Hindlimb muscle (tissue), 1 donor: ENCODE results near the gene CIAPIN1. TPM values are rescaled to one million over a fixed set of nuclear protein-coding genes. Genes with fewer than 3 reads are reported as not detected.

Experiments
- DNase-seq: peaks from one replicate; pipeline ENCODE4 v3.0.0-alpha.2; 2013
- polyA plus RNA-seq: library from polyadenylated mRNA; unstranded; fragments of 120-200 nt; gene quantifications from one replicate; pipeline ENCODE4 v1.2.1, GENCODE V29; 2013; ENCODE audit not compliant: insufficient read length

CIAPIN1 gene
- 55.8 TPM for polyA plus RNA-seq

GRCh38 chr16:57447186-57447962 lies at the start of gene CIAPIN1, which contains the start of gene COQ9:
TSS of gene CIAPIN1 (minus strand) at chr16:57447385. CDS start at chr16:57440928, 6,457 bp downstream.
TSS of gene COQ9 (plus strand) at chr16:57447479. CDS start at chr16:57447506, 27 bp downstream.
- DNase-seq = peak; percentile 97

DNA sequence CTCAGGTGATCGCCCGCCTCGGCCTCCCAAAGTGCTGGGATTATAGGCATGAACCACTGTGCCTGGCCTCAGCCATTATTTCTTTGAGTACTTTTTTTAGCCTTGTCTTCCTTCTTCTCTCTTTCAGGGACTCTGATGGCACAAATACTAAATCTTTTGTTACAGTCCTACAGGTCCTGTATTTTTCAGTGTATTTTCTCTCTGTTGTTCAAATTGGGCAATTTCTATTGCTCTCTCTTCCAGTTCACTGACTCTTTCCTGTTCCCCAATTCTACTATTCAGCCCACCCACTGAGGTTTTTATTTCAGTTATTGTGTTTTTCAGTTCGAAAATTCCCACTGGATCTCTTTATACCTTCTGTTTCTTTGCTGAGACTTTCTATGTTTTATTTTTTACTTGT lies 46.6 kb upstream of the CIAPIN1 start:
- DNase-seq = no peak

- DNase-seq = no peak
Observed at GRCh38 chr16:57489229-57489628, 42.0 kb upstream of the CIAPIN1 start.

GRCh38 chr16:57486858-57487834 lies 40.0 kb upstream of the CIAPIN1 start:
- no peak for DNase-seq

- peak; percentile 71 for DNase-seq
Observed at GRCh38 chr16:57485916-57486857, 39.0 kb upstream of the CIAPIN1 start, which contains the start of gene DOK4. TSS of gene DOK4 (minus strand) at chr16:57486493. CDS start at chr16:57479507, 6,986 bp downstream.

DNA sequence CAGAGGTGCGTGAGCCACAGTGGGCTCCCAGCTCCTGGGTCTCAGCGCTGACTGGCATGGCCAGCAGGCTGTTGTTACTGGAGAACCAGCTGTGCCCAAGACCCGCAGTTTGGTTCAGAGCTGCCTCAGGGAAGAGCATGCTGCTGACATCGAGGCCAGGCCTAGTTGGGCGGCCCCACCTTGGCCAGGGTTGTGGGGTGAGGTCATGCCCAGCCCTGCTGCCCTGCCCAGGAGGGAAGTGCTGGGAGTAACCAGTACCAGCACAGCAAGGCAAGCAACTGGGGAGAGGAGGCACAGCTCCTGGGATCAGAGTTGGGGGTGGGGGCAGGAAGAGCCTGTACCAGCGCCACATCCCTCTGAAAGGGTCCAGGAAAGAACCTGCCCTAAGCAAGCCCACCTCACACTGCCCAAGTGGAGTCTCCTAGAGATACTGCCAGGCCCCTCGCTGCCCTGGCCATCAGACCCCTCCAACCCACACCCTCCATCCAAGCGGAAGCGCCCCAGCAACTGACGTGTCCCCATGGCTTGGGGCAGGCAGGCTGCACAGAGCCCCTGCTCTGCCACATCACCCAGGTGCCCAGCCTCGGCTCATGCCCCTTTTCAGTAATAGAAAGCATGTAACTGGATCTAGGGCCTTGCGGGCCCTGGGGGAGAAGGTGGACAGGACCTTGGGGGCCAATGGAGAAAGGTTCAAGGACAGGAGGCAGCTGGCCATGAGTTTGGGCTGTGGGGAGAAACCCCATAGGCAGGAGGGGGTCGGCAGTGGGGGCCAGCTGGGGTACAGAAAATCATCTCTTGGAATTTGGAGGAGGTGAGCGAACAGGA lies 38.1 kb upstream of the CIAPIN1 start:
- no peak for DNase-seq

GRCh38 chr16:57484515-57485005 lies 37.4 kb upstream of the CIAPIN1 start:
- DNase-seq = no peak

DNA sequence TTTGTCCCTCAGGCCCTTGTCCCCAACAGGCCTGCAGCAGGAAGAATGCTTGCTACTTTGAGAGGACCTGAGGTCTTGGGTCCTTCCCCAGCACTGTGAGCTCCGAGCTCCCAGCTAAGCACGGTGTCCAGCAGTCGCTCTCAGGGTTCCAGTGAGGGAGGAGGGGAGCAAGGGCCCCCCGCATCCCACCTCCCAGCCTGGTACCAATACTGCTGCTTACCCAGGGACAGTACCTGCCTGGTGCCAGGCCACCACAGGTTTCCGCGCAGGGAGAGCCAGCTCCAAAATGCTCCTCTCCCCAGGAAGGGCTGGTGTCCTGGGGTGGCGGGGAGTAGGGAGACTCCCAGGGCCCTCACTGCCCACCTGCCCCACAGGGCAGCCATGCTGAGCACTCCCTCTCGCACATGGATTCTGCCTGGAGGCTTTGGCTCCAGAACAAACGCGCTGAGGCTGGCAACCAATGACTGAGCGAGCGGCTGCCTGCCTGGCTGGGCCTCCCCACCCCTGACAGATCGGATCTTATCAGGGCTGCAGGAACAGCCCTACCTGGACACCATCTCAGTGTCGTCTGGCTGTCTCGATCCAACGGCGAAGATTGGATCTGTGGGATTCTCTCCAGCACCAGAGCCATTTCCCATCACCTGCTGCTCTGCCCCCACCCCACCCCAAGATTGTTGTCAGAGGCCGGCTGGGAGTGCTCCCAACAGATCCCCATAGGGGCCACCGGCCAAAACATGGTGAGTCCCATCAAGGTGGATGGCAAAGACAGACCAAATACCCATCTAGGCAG lies 36.7 kb upstream of the CIAPIN1 start:
- DNase-seq = no peak

GRCh38 chr16:57482845-57483545 lies 35.8 kb upstream of the CIAPIN1 start:
- no peak for DNase-seq

DNA sequence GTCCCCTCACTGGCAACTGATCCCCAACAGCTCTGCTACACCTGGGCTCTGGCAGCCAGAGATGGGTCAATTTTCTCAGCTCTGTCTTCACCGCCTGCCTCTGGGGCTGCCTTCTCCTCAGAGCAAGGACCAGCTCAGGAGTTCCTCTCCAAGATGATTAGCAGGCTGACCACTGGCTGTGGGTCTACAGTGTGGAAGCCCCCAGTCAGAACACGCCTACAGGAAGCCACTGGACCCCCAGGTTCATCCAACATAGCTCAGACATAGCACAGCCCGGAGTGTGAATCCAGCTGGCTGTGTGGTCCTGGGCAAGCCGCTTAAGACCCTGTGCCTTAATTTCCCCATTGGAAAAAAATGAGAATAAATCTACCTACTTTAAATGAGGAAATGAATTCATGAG lies 34.2 kb upstream of the CIAPIN1 start:
- DNase-seq = no peak

- no peak for DNase-seq
Observed at GRCh38 chr16:57480754-57481230, 33.6 kb upstream of the CIAPIN1 start.

GRCh38 chr16:57479976-57480753 lies 33.0 kb upstream of the CIAPIN1 start:
- DNase-seq = no peak

DNA sequence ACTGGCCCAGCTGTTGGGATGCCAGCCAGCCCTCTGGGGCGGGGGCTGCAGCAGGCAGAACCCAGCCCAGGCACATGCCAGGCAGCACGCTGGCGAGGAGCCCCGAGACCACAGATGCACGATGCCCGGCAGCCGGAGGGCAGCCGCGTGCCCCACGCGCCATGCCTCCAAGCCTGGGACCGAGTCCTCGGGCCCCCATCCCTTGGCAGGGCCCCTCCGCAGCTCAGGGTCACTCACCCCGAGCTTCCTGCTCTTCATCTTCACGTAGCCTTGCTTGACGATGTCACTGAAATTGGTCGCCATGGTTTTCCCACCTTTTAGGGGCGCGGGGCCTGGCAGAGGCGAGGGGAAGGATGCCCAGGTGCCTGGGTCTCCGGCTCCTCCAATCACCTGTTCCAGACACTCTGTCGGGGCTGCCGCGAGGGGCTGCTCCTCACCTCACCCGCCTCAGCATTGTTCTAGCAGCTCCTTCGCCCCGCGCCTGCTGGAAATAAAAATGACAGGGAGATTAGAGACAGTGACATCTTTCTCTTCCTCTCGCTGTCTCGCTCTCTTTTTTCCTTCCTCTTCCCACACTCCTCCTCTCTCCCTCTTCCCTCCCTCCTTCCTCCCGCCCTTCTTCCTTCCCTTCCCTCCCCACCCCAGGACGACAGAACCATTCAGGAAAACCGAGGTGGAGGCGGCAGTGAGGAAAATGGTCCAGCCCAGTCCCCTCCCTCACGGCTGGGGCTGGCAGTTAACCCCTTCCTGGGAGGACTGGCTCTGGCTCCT lies 32.2 kb upstream of the CIAPIN1 start:
- DNase-seq = peak; percentile 73

DNA sequence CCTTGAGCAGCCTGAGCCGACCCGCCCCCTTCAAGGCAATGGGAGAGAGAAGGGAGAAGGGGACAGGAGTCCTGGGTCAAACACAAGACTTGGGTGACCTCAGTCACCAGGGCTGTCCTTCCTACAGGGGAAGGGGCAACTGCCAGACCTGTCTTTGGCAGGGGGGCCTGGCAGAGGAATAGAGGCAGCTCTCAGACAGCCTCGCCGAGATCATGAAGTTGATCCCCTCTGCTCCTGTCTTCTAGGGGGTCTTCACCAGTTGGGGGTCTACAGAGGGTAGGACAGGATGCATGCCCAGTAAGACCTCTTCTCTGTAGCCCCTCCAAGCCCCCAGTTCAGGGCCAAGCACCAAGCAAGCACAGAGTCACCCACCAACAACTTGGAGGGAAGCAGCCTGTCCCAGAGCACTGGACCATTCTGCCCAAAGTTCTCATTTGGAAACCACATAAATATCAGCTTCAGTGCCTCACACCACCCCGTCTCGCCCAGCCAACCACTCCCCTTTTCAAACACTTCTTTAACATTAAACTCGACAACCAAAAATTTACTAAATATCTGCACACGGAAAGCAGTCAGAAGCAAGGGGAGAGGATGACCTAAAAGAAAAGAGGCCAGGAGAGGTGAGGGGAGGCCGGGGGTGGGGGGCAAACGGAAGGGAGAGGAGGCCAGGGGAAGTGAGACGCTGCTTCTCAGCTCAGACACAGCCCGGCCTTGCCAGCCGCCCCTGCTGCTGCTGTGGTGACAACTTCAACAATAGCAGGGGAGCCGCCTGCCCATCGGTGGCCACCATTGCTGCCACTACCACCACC lies 31.4 kb upstream of the CIAPIN1 start:
- DNase-seq = no peak

- no peak for DNase-seq
Observed at GRCh38 chr16:57477531-57478202, 30.5 kb upstream of the CIAPIN1 start.
